ENCODE results near the gene ANKRD7.

ANKRD7 gene

GRCh38 chr7:118224521-118224920 lies at the start of gene ANKRD7:
ANKRD7 (plus strand) TSS chr7:118224704; CDS start chr7:118224831, 127 bp downstream.
- in situ Hi-C loops (cut with MboI; ENCODE audit: low sequenced_read_pairs), result no loop called here

DNA sequence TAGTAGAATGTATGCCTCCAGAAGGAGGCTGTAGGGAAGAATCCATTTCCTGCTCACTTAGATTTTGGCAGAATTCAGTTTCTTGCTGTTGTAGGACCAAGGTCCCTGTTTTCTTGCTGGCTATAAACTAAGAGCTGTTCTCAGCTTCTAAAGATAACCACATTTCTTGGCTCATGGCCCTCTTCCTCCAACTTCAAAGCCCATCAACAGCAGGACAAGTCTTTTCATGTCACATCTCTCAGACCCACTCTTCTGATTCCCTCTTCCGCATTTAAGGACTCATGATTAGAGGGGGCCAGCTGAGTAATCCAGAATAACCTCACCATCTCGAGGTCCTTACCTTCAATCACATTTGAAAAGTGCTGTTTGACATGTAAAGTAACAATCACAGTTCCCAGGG lies 48.8 kb upstream of the ANKRD7 start:
- in situ Hi-C loops (cut with MboI; ENCODE audit: low sequenced_read_pairs), result no loop called here

DNA sequence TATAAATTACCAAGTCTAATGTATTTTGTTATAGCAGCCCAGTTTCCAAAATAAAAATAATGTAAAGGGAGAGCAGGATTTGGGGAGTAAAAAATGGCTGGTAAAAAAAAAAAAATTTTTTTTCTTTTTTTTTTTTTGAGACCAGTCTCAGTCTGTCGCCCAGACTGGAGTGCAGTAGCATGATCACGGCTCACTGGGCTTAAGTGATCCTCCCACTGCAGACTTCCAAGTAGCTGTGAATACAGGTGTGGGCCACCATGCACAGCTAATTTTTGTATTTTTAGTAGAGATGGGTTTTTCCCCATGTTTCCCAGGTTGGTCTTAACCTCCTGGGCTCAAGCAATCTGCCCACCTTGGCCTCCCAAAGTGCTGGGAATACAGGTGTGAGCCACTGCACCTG lies 45.3 kb upstream of the ANKRD7 start:
- in situ Hi-C loops (cut with MboI; ENCODE audit: low sequenced_read_pairs), result no loop called here

DNA sequence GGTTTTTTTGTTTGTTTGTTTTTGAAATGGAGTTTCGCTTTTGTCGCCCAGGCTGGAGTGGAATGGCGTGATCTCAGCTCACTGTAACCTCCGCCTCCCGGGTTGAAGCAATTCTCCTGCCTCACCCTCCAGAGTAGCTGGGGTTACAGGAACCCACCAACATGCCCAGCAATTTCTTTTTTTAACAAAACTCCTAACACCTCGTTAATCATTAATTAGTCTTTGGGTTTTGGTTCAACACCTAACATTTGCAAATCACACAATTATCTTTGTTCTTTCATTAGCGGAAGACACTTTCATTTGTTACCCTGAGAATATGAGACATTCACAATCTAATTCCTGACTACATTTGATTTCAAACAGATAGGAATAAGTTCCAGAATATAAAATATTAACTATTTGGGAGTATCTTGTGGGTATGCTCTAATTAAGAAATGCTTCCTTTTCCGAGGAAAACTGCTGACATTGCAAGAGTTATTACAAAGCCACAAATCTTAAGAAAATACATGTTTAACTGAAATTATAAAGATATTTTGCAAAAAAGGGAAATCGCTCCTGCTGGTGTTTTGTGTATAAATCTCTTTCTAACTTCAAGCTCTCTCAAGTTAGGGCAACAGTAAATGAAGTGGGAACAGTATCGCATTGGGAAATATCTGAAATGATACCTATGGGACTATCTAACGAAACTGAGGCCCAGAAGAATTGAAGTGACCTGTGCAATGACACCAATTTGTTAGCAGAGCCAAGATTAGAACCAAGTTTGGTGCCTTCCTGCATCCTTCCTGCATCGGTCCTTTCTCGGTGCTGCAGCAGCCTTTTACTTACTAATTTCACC lies 41.7 kb upstream of the ANKRD7 start:
- in situ Hi-C loops (cut with MboI; ENCODE audit: low sequenced_read_pairs), result no loop called here

- in situ Hi-C loops (cut with MboI; ENCODE audit: low sequenced_read_pairs), result no loop called here
Observed at GRCh38 chr7:118183428-118183785, 41.1 kb upstream of the ANKRD7 start.

DNA sequence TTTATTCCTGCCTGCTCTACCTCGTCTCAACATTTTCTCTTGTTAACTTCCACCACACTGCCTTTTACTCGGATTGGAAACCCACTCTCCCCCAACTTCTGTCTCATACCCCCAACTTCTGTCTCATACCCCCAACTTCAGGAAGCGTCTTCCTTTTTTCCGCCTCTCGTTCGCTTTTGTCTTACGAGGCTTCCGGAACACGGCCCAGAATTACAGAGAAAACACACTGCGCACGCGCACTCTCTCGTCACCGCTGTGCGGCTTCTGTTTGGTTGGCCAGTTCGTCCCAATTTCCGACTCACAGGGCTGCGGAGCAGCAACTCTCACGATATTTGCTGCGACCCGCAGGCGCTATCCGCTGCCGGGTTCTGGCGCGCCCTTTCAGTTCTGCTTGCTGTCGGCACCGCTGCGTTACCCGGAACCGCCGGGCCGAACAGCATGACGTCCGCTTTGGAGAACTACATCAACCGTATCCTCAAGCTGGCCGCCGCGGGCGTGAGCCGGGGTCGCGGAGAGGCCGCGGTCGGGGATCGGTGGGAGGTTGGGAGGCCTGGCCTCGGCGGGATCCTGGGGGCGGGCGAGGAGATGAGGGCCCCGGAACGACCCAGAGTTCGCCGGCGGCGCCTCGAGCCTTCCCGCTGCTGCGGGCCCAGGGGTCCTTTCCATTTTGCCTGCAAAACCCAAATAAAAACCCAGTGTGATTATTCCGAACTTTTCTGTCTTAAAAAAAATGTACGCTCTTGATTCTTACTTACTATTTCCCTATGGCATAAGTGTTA lies 40.5 kb upstream of the ANKRD7 start, which contains the start of gene LSM8:
TSS of gene LSM8 (plus strand) at position 379 of the 779 bp plus-strand sequence. CDS start at position 439, 60 bp downstream.
- in situ Hi-C loops (cut with MboI; ENCODE audit: low sequenced_read_pairs), result no loop called here

DNA sequence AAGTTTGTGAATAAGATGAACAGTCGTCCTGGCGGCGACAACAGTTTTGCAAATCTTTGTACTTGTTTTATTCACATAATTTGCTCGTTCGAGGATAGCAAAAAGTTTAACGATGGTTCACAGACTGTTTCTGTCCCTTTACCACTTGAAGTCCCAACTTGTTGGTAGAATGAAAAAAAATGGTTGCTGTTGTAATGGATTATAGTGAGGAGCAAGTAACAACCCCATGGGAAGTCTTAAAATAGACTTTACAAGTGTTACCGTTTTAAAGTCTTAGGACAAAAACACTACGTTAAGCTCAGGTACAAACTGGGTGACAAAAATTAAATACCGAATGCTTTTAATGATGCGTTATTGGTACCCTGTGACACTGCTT lies 40.0 kb upstream of the ANKRD7 start:
- in situ Hi-C loops (cut with MboI; ENCODE audit: low sequenced_read_pairs), result no loop called here

DNA sequence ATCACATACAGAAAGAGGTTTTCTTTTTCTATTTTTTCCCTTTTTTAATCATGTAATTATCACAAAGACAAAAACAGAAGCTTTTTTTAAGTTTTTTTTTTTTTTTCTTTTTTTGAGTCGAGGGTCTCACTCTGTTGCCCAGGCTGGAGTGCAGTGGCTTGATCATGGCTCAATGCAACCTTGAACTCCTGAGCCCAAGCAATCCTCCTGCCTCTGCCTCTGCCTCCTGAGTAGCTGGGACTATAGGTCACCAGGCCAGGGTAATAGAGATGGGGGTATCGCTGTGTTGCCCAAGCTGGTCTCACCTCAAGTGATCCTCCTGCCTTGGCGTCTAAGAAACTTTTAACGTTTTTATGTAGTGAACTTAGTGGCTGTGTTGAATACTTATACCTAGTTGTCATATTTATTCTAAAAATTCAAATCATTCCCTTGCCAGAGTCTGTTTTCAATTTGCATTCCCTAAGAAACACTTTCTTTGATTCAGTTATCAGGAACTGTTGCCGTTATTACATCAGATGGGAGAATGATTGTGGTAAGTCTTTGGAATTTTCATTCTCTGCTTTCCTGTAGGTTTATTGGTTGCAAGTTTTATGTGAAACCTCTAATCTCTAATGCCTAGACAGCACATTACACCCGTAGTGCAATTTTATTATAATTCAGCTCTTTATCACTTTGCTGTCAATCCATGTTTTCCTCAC lies 39.2 kb upstream of the ANKRD7 start:
- in situ Hi-C loops (cut with MboI; ENCODE audit: low sequenced_read_pairs), result no loop called here

- in situ Hi-C loops (cut with MboI; ENCODE audit: low sequenced_read_pairs), result no loop called here
Observed at GRCh38 chr7:118186501-118186900, 38.0 kb upstream of the ANKRD7 start.

GRCh38 chr7:118194571-118194970 lies 29.9 kb upstream of the ANKRD7 start:
- in situ Hi-C loops (cut with MboI; ENCODE audit: low sequenced_read_pairs), result no loop called here

- in situ Hi-C loops (cut with MboI; ENCODE audit: low sequenced_read_pairs), result no loop called here
Observed at GRCh38 chr7:118195837-118196474, 28.5 kb upstream of the ANKRD7 start.

DNA sequence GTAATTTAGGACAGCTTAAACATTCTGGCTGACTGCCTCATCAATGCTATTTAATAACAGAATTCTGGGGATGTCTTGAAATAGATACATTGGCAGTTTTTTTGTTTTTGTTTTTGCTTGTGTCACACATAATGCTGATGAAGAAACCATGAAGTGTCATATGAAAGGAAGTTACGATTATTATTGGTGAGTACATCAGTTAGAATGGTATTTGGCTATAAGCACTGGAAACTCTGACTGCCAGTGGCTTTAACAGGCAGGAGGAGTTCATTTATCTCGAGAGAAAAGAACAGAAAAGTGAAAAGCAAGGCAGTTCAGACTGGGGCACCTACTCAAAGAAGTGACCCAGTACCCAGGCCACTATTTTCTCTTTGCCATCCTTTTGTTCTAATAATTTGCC lies 22.4 kb upstream of the ANKRD7 start:
- in situ Hi-C loops (cut with MboI; ENCODE audit: low sequenced_read_pairs), result no loop called here

DNA sequence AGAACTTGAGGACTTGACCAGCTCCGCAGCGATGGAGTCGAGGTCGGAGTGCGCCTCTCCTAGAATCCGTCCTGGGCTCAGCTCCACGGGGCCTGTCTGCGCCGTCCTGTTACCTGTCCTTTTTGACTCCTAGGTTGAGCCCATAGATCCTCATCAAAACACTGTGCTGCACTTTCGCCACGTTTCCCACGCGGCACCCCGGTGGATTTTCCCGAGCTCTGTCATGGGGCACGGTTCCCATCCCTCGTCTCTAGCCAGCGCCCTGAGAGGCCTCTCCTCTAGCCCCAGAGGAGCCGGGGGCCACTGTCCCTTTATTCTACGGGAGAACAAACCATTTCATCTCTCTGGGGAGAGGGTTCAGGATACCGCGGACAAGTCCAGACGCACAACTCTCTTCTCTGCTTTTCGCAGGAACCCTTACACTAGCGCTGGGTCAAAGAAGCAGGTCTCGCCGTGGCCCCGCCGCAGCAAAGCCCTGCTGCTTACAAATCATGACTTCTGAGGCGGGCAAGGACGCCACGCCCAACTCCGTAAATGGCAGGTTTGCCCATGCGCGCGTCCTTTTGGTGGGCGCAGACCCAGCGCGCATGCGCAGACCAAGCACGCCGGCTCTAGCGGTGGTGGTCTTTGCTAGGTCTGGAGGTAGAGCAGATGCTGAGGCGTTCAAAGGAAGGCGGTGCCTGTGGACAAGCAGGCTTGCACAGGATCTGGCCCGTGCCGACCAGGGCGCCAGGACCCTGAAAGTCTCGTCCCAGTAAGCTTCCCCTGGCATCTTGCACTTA lies 10.3 kb upstream of the ANKRD7 start:
- in situ Hi-C loops (cut with MboI; ENCODE audit: low sequenced_read_pairs), result no loop called here

DNA sequence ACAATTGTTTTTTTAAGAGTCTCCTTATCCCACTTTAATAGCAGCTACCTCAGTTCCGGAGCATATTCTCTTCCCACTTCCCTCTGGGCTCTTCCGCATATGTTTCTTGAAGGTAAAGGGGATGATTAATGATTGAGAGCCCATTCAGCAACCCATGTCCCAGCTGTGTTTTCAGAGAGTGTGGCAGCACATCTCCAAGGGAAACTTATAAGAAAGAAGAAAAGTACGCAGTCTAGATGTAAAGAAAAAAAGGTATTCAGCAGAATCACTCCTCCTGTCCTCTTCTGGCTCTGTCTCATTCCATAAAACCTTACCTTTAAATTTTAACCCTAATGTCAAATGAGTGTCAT lies 9.7 kb upstream of the ANKRD7 start:
- in situ Hi-C loops (cut with MboI; ENCODE audit: low sequenced_read_pairs), result no loop called here

DNA sequence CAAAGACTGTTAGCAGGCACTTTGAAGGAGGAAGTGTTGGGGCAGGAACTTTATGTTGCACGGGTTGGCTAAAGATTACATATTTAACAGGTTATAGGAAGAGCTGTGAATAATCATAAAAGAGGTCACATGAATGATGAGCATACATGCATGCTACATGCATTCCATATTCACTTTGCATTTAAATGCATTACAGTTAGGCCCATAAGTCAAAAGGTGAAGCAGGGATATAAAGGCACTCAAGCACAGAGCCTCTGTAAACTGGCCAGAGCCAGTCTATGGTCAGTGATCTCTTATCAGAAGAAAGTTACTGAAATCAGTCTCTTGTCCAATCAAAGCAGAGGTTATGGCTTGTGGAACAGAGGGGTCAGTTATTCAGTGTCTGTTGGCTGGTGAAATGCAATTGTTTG lies 7.3 kb upstream of the ANKRD7 start:
- in situ Hi-C loops (cut with MboI; ENCODE audit: low sequenced_read_pairs), result no loop called here

GRCh38 chr7:118218413-118219156 lies 5.9 kb upstream of the ANKRD7 start:
- in situ Hi-C loops (cut with MboI; ENCODE audit: low sequenced_read_pairs), result no loop called here

GRCh38 chr7:118219157-118219512 lies 5.4 kb upstream of the ANKRD7 start:
- in situ Hi-C loops (cut with MboI; ENCODE audit: low sequenced_read_pairs), result no loop called here

- in situ Hi-C loops (cut with MboI; ENCODE audit: low sequenced_read_pairs), result no loop called here
Observed at GRCh38 chr7:118220583-118220982, 3.9 kb upstream of the ANKRD7 start.

GRCh38 chr7:118222591-118222990 lies 1.9 kb upstream of the ANKRD7 start:
- in situ Hi-C loops (cut with MboI; ENCODE audit: low sequenced_read_pairs), result no loop called here

- in situ Hi-C loops (cut with MboI; ENCODE audit: low sequenced_read_pairs), result no loop called here
Observed at GRCh38 chr7:118232837-118233236, 8.3 kb downstream of the ANKRD7 start.

All from HL-60/S4 (cell line).